Peyer's patch (tissue), 4 donors: Measurements from ENCODE around the gene SLC9A4. TPM values are rescaled to one million over a fixed set of nuclear protein-coding genes. Genes with fewer than 3 reads are reported as not detected.

Source experiments
- DNase-seq, 3 donors: peaks; one replicate each; pipeline ENCODE4 v3.0.0-alpha.2; 2017 to 2019
- H3K27ac ChIP-seq, 4 donors: fragments of 200-600 bp; sonication (generic); one replicate each; pipeline ENCODE4 v1.5.1; 2016 to 2019
- H3K27me3 ChIP-seq, 2 donors: fragments of 200-600 bp; sonication (generic); one replicate each; pipeline ENCODE4 v1.5.1; 2019
- H3K36me3 ChIP-seq, 3 donors: fragments of 200-600 bp; sonication (generic); one replicate each; pipeline ENCODE4 v1.5.1; 2016 to 2019
- H3K4me1 ChIP-seq, 4 donors: fragments of 200-600 bp; sonication (generic); one replicate each; pipeline ENCODE4 v1.5.1; 2016 to 2019
- H3K4me3 ChIP-seq, 4 donors: fragments of 200-600 bp; sonication (generic); 1 replicate in 3 of 4; 2 replicates in 1 of 4; pipeline ENCODE4 v1.5.1; 2016 to 2019; ENCODE audit warnings: mild to moderate bottlenecking in 1 of 4
- H3K9me3 ChIP-seq, 4 donors: fragments of 200-600 bp; sonication (generic); one replicate each; pipeline ENCODE4 v1.5.1; 2016 to 2019; ENCODE audit warnings: mild to moderate bottlenecking in 1 of 4
- CTCF ChIP-seq, 6 experiments: fragments of 450-650 bp in 4 of 6; fragments of 200-600 bp in 2 of 6; sonication (generic) in 1 of 6; IDR thresholded peaks; one replicate each; pipeline ENCODE4 v1.5.1; 2017 to 2019; ENCODE audit warnings: antibody characterized with exemption in 6 of 6, mild to moderate bottlenecking in 3 of 6, moderate library complexity in 1 of 6
- POLR2A ChIP-seq, 2 donors: fragments of 450-650 bp; IDR thresholded peaks; one replicate each; pipeline ENCODE4 v1.5.1; 2017; ENCODE audit warnings: antibody characterized with exemption in 2 of 2, mild to moderate bottlenecking in 2 of 2, moderate library complexity in 2 of 2
- total RNA-seq, 4 donors: library from RNA; depleted of rRNA; stranded (reverse); fragments of >200 nt; gene quantifications; one replicate each; pipeline ENCODE4 v1.1.0, GENCODE V29; 2016

Gene SLC9A4
- total RNA-seq, 4 donors from 2014 or later = not detected

GRCh38 chr2:102455061-102455670 is 17.9 kb upstream of the SLC9A4 start:
- no peak for TF ChIP-seq CTCF (IDR thresholded peaks at IDR 0.05)
- TF ChIP-seq POLR2A (IDR thresholded peaks at IDR 0.05) = no peak
- Histone ChIP-seq H3K36me3 (no peaks in the 10 kb centered on the region), H3K27ac (no peak overlapping the region), H3K4me3 (no peak overlapping the region), H3K4me1 (peaks cover 0 to 11% (median 0%) of the 10 kb centered on the region in 4 donors), H3K27me3 (no peaks in the 10 kb centered on the region), H3K9me3 (no peaks in the 10 kb centered on the region)
- DNase-seq = no peak

GRCh38 chr2:102460467-102460866 is 12.6 kb upstream of the SLC9A4 start:
- Histone ChIP-seq H3K4me3 (no peak overlapping the region), H3K4me1 (no peaks in the 10 kb centered on the region), H3K27me3 (no peaks in the 10 kb centered on the region), H3K9me3 (no peaks in the 10 kb centered on the region), H3K36me3 (no peaks in the 10 kb centered on the region), H3K27ac (no peak overlapping the region)
- no peak for DNase-seq
- TF ChIP-seq POLR2A (IDR thresholded peaks at IDR 0.05) = no peak

GRCh38 chr2:102461188-102461587 is 11.8 kb upstream of the SLC9A4 start:
- no peak for TF ChIP-seq CTCF (IDR thresholded peaks at IDR 0.05)
- TF ChIP-seq POLR2A (IDR thresholded peaks at IDR 0.05) = no peak
- Histone ChIP-seq H3K4me1 (no peaks in the 10 kb centered on the region), H3K9me3 (no peaks in the 10 kb centered on the region), H3K27ac (no peak overlapping the region), H3K27me3 (no peaks in the 10 kb centered on the region), H3K36me3 (no peaks in the 10 kb centered on the region), H3K4me3 (no peak overlapping the region)
- DNase-seq = no peak

DNA sequence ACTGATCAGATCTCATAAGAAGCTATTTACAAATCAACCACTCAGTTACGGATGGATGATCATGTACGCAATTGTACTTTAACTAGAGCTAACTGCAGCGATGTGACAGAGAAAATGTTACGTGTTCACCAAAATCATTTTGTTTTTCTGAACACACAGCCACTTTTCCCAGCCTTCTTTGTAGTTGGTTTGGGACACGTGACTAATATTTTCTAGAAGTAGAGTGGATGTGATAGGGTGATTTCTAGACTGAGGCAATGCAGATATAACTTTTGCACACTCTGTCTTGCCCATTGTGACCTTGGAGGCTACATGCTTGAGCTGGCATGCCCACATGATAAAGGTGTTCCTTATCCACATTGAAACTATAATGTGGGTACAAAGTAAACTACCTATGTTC is 9.9 kb upstream of the SLC9A4 start:
- Histone ChIP-seq H3K27ac (no peak overlapping the region), H3K4me3 (no peak overlapping the region), H3K4me1 (no peaks in the 10 kb centered on the region), H3K36me3 (no peaks in the 10 kb centered on the region), H3K9me3 (no peaks in the 10 kb centered on the region), H3K27me3 (no peaks in the 10 kb centered on the region)
- TF ChIP-seq POLR2A (IDR thresholded peaks at IDR 0.05) (no peak), CTCF (IDR thresholded peaks at IDR 0.05) (no peak)
- no peak for DNase-seq

DNA sequence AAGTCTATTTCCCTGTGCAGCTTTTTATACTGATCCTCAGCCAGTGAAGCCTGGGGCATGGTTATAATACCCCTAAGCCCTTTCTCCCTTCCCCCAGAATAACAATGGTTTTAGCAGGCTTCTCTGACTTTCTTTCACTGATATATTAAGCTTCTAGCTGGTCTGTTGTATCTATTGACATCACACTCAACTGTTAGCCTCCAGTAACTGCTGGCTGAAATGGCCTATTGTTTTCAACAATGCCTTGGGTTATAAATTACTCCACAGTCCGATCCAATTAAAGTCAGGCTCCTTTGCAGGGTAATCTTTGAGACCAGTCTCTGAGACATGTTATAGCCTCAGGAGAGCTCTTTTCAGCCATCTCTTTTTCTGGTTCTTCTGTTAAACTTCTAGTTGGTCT is 2.9 kb upstream of the SLC9A4 start:
- TF ChIP-seq POLR2A (IDR thresholded peaks at IDR 0.05) (no peak), CTCF (IDR thresholded peaks at IDR 0.05) (no peak)
- Histone ChIP-seq H3K4me1 (no peaks in the 10 kb centered on the region), H3K27ac (no peak overlapping the region), H3K36me3 (no peaks in the 10 kb centered on the region), H3K27me3 (no peaks in the 10 kb centered on the region), H3K9me3 (no peaks in the 10 kb centered on the region), H3K4me3 (no peak overlapping the region)
- DNase-seq = no peak

DNA sequence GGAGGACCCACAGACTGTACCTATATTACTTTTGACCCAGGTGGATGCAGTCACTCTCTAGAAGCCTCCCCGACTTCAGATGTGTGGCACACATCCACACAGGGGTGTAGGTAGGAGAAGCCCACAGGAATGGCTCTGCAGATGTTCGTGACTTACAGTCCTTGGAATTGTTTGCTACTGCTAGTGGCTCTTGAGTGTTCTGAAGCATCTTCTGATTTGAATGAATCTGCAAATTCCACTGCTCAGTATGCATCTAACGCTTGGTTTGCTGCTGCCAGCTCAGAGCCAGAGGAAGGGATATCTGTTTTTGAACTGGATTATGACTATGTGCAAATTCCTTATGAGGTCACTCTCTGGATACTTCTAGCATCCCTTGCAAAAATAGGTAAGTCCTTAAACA is 605 bp downstream of the SLC9A4 start:
- TF ChIP-seq POLR2A (IDR thresholded peaks at IDR 0.05) (no peak), CTCF (IDR thresholded peaks at IDR 0.05) (no peak)
- Histone ChIP-seq H3K4me1 (no peaks in the 10 kb centered on the region), H3K4me3 (no peak overlapping the region), H3K36me3 (no peaks in the 10 kb centered on the region), H3K9me3 (no peaks in the 10 kb centered on the region), H3K27me3 (no peaks in the 10 kb centered on the region), H3K27ac (no peak overlapping the region)
- DNase-seq = no peak
